Measurements from ENCODE around the gene ZPBP2. TPM values are rescaled to one million over a fixed set of nuclear protein-coding genes. Genes with fewer than 3 reads are reported as not detected.

Gene ZPBP2
- total and polyA plus RNA-seq, 2 of the 13 experiments (the other 11 are each of a cell fraction or from before 2014, with no cell fraction given) = not detected

DNA sequence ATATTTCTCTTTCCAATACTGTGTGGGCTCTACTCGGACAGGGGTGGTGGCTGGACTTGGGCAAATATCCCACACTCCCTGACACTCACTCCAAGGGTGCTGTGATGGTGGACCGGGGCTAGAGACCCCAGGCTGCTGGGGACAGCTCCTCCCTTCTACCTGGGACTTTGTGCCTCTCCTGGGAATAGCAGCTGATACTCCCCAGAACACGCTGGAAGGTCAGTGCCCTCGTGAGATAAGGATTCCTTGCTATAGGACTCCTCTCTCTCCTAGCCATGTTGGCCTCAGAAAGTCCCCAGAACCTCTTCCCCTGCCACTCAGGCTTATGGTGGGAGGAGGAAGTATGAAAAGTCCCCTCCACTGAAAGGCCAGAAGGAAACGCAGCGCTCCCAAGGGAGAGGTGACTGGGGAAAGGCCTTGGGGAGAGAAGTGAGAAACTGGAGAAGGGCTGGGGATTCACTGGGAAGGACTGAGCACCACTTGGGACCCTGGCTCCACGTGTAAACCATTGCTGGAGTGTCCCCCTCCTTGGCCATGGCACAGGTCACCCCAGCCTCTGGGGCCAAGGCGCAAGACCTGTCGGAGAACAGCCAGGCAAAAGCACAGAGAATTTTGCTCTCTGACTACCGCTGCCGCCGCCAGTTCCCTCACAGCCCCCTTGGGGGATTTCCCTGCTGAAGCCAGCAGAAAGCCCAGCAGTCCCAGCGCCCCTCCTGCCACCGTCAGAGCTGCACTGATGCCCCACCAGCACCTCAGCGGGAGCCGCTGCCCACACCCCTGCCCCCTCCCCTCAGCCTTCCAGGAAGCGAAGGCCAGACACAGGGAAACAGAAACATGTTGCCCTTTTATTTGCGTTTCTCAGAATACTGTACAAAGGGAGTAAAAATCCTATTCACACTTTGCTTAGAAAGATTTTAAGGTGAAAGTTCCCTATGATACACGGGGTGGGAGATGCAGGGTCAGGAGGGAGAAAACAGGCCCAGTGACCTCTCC lies 52.5 kb downstream of the ZPBP2 start (continued):
- TF ChIP-seq, protein P1, sequence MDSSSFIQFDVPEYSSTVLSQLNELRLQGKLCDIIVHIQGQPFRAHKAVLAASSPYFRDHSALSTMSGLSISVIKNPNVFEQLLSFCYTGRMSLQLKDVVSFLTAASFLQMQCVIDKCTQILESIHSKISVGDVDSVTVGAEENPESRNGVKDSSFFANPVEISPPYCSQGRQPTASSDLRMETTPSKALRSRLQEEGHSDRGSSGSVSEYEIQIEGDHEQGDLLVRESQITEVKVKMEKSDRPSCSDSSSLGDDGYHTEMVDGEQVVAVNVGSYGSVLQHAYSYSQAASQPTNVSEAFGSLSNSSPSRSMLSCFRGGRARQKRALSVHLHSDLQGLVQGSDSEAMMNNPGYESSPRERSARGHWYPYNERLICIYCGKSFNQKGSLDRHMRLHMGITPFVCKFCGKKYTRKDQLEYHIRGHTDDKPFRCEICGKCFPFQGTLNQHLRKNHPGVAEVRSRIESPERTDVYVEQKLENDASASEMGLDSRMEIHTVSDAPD (CRISPR knock-in tag; IDR thresholded peaks at IDR 0.05) = no peak
- TF ChIP-seq, protein P2, sequence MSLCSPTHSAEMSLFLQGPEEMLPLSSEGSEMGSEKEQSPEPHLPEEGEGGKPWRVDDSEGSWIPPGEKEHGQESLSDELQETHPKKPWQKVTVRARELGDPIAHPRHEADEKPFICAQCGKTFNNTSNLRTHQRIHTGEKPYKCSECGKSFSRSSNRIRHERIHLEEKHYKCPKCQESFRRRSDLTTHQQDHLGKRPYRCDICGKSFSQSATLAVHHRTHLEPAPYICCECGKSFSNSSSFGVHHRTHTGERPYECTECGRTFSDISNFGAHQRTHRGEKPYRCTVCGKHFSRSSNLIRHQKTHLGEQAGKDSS (CRISPR knock-in tag; IDR thresholded peaks at IDR 0.05; ENCODE audit: borderline replicate concordance, low read depth) = peak; percentile 6; the same call in 1 of the 2 replicates
- TF ChIP-seq LCORL (IDR thresholded peaks at IDR 0.05) (no peak), LCORL (CRISPR knock-in tag; IDR thresholded peaks at IDR 0.05) (peak; percentile 85), ZMYM3 (CRISPR knock-in tag; IDR thresholded peaks at IDR 0.05) (no peak), ZNF274 (CRISPR knock-in tag; IDR thresholded peaks at IDR 0.05) (peak; percentile 24; the same call in 1 of the 2 replicates), SMAD1 (CRISPR knock-in tag; IDR thresholded peaks at IDR 0.05; ENCODE audit: borderline replicate concordance, low read depth) (no peak), ZKSCAN1 (IDR thresholded peaks at IDR 0.05; ENCODE audit: low read length) (no peak), RAD21 (CRISPR knock-in tag; IDR thresholded peaks at IDR 0.05) (no peak), ZNF235 (CRISPR knock-in tag; IDR thresholded peaks at IDR 0.05; ENCODE audit: borderline replicate concordance) (no peak), NFATC3 (CRISPR knock-in tag; IDR thresholded peaks at IDR 0.05) (0 out of 2 replicates have a peak, but pooled peaks have one; percentile 72)
- TF ChIP-seq, protein P3, sequence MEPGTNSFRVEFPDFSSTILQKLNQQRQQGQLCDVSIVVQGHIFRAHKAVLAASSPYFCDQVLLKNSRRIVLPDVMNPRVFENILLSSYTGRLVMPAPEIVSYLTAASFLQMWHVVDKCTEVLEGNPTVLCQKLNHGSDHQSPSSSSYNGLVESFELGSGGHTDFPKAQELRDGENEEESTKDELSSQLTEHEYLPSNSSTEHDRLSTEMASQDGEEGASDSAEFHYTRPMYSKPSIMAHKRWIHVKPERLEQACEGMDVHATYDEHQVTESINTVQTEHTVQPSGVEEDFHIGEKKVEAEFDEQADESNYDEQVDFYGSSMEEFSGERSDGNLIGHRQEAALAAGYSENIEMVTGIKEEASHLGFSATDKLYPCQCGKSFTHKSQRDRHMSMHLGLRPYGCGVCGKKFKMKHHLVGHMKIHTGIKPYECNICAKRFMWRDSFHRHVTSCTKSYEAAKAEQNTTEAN (CRISPR knock-in tag; conservative IDR thresholded peaks at IDR 0.05) = 0 out of 2 replicates have a peak, but pooled peaks have one; percentile 7
- TF ChIP-seq, protein P4, sequence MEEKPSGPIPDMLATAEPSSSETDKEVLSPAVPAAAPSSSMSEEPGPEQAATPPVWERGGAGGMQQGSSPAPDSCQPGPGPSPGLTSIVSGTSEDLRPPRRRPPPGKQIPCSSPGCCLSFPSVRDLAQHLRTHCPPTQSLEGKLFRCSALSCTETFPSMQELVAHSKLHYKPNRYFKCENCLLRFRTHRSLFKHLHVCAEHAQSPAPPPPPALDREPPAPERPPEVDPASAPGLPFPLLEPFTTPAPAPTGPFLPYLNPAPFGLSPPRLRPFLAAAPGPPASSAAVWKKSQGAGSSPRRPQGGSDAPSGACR (CRISPR knock-in tag; IDR thresholded peaks at IDR 0.05) = peak; percentile 76; the same call in 1 of the 2 replicates
- TF ChIP-seq, protein P5, sequence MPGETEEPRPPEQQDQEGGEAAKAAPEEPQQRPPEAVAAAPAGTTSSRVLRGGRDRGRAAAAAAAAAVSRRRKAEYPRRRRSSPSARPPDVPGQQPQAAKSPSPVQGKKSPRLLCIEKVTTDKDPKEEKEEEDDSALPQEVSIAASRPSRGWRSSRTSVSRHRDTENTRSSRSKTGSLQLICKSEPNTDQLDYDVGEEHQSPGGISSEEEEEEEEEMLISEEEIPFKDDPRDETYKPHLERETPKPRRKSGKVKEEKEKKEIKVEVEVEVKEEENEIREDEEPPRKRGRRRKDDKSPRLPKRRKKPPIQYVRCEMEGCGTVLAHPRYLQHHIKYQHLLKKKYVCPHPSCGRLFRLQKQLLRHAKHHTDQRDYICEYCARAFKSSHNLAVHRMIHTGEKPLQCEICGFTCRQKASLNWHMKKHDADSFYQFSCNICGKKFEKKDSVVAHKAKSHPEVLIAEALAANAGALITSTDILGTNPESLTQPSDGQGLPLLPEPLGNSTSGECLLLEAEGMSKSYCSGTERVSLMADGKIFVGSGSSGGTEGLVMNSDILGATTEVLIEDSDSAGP (CRISPR knock-in tag; IDR thresholded peaks at IDR 0.05; ENCODE audit: borderline replicate concordance) = no peak; the same call in 1 of the 2 replicates
- TF ChIP-seq, protein P6, sequence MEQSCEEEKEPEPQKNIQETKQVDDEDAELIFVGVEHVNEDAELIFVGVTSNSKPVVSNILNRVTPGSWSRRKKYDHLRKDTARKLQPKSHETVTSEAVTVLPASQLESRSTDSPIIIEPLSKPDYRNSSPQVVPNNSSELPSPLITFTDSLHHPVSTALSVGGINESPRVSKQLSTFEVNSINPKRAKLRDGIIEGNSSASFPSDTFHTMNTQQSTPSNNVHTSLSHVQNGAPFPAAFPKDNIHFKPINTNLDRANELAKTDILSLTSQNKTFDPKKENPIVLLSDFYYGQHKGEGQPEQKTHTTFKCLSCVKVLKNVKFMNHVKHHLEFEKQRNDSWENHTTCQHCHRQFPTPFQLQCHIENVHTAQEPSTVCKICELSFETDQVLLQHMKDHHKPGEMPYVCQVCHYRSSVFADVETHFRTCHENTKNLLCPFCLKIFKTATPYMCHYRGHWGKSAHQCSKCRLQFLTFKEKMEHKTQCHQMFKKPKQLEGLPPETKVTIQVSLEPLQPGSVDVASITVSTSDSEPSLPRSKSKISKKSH (CRISPR knock-in tag; IDR thresholded peaks at IDR 0.05; ENCODE audit: borderline replicate concordance) = 0 out of 2 replicates have a peak, but pooled peaks have one; percentile 48
- TF ChIP-seq, protein P7, sequence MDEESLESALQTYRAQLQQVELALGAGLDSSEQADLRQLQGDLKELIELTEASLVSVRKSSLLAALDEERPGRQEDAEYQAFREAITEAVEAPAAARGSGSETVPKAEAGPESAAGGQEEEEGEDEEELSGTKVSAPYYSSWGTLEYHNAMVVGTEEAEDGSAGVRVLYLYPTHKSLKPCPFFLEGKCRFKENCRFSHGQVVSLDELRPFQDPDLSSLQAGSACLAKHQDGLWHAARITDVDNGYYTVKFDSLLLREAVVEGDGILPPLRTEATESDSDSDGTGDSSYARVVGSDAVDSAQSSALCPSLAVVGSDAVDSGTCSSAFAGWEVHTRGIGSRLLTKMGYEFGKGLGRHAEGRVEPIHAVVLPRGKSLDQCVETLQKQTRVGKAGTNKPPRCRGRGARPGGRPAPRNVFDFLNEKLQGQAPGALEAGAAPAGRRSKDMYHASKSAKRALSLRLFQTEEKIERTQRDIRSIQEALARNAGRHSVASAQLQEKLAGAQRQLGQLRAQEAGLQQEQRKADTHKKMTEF (CRISPR knock-in tag; IDR thresholded peaks at IDR 0.05) = peak; percentile 30; the same call in 1 of the 2 replicates
